DOHH2 (cell line): ENCODE measurements around the gene ZNF521.

Source experiments
- CTCF ChIP-seq: fragments of 200-600 bp; sonication (generic); IDR thresholded peaks from one replicate; pipeline ENCODE4 v1.5.1; 2014; ENCODE audit warnings: antibody characterized with exemption, mild to moderate bottlenecking, low read depth, low read length; ENCODE audit not compliant: poor library complexity, severe bottlenecking
- EZH2phosphoT487 ChIP-seq: fragments of 200-600 bp; sonication (generic); IDR thresholded peaks from 2 replicates; pipeline ENCODE4 v1.6.1; 2017; ENCODE audit warnings: borderline replicate concordance, mild to moderate bottlenecking, antibody characterized with exemption, low read length, moderate library complexity, mixed read lengths

- TF ChIP-seq CTCF (no peak), EZH2phosphoT487 (no peak)
Observed at GRCh38 chr18:25146512-25146910, 205.5 kb downstream of the ZNF521 start.
